Testis (tissue), 2 donors: ENCODE results near the gene LHFPL3.

ENCODE experiments used
- POLR2A ChIP-seq: fragments of 450-650 bp; IDR thresholded peaks from one replicate; pipeline ENCODE4 v1.6.1; 2017; ENCODE audit warnings: antibody characterized with exemption, mild to moderate bottlenecking, moderate library complexity
- TF ChIP-seq, protein P1 (sequence below), 3 experiments: fragments of 450-650 bp in 2 of 3; fragments of 200-600 bp in 1 of 3; sonication (generic) in 1 of 3; IDR thresholded peaks; one replicate each; pipeline ENCODE4 v1.5.1; 2016 to 2019; ENCODE audit warnings: antibody characterized with exemption in 3 of 3, mild to moderate bottlenecking in 2 of 3, moderate library complexity in 1 of 3

DNA sequence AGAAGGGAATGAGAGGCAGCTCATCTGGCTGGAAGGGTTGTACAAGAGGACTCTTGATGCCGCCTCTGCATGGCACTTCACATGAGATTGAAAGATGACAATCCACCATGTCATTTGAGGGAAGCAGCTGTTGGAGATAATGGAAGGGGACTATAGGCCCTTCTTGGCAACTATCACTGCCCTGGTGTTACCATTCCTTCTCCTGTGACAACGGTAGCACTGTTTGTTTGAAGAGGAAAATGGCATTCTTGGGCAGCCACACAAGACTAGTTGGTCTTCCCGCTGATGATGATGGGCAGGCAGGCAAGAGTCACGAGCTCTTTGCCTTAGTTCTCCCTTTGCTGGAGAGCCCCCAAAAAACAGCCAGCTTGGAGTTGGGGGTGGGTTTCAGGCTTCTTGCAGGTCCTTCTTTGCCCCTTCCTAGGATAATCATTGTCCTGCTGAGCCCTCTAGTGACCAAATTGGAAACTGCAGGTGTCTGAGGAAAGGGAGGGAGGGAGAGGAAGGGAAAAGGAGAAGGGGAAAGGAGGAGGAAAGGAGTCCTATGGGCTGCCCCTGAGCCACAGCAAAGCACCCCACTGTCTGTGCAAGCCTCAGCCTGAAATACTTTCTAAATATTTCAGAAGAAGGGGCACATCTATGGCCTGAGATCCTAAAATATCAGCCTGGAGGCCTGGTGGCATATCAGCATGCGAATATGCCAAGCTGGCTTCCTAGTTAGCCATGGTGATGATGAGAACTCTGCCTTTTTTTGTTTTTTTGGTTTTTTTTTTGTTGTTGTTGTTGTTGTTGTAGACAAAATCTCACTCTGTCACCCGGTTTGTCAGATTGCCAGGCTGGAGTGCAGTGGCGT is 520.0 kb downstream of the LHFPL3 start:
- TF ChIP-seq, protein P1, sequence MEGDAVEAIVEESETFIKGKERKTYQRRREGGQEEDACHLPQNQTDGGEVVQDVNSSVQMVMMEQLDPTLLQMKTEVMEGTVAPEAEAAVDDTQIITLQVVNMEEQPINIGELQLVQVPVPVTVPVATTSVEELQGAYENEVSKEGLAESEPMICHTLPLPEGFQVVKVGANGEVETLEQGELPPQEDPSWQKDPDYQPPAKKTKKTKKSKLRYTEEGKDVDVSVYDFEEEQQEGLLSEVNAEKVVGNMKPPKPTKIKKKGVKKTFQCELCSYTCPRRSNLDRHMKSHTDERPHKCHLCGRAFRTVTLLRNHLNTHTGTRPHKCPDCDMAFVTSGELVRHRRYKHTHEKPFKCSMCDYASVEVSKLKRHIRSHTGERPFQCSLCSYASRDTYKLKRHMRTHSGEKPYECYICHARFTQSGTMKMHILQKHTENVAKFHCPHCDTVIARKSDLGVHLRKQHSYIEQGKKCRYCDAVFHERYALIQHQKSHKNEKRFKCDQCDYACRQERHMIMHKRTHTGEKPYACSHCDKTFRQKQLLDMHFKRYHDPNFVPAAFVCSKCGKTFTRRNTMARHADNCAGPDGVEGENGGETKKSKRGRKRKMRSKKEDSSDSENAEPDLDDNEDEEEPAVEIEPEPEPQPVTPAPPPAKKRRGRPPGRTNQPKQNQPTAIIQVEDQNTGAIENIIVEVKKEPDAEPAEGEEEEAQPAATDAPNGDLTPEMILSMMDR (IDR thresholded peaks at IDR 0.05): peak; percentile 66 to 88 (median 74)
- no peak for TF ChIP-seq POLR2A
